Caki2 (cell line): ENCODE data around the gene MNAT1. TPM values are rescaled to one million over a fixed set of nuclear protein-coding genes. Genes with fewer than 3 reads are reported as not detected.
A peak's percentile ranks its signal among the peaks of the same experiment; 100 is the strongest.
"Not testable (repeated sequence)": the region's sequence is repeated elsewhere in the genome, so short reads cannot be mapped to it uniquely, and the experiment has no call there.

Experiments
- DNase-seq: peaks from one replicate; pipeline ENCODE4 v3.0.0-alpha.2; 2015; ENCODE audit warnings: low read depth
- in situ Hi-C: cut with HindIII; loops from 2 replicates; pipeline ENCODE4 v1.10.0; 2016; ENCODE audit warnings: low sequenced_read_pairs, low pct_unique_long_range_greater_than_20kb, mixed read lengths
- total RNA-seq: library from RNA; depleted of rRNA; stranded (reverse); fragments of >200 nt; shearing (Covaris generic); gene quantifications from 2 replicates; pipeline ENCODE4 v1.2.3, GENCODE V29; 2014; ENCODE audit warnings: low replicate concordance

The MNAT1 gene
- total RNA-seq, 1 experiment from 2014 or later, result 49.3 TPM

- DNase-seq, in situ Hi-C loops: not testable (repeated sequence)
Observed at GRCh38 chr14:60780558-60780957, 46.0 kb downstream of the MNAT1 start.

DNA sequence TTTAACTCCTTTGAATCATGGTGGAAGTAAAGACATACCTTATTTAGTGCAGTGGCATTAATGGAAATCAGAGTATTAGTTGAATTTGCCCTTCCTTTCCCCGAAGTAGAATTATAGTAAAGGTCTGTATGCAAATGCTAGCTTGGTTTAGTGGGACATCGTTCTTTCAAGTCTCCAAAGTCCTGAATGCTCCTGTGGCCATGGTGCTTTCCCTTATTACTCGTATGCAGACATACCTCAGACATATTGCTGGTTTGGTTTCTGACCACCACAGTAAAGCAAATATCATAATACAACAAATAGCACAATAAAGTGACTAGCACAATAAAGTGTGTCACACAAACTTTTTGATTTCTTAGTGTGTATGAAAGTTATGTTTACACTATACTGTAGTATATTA lies 52.3 kb downstream of the MNAT1 start:
- no peak for DNase-seq
- in situ Hi-C loops, result no loop called here

GRCh38 chr14:60789656-60790055 lies 55.1 kb downstream of the MNAT1 start:
- no peak for DNase-seq
- in situ Hi-C loops, result no loop called here

DNA sequence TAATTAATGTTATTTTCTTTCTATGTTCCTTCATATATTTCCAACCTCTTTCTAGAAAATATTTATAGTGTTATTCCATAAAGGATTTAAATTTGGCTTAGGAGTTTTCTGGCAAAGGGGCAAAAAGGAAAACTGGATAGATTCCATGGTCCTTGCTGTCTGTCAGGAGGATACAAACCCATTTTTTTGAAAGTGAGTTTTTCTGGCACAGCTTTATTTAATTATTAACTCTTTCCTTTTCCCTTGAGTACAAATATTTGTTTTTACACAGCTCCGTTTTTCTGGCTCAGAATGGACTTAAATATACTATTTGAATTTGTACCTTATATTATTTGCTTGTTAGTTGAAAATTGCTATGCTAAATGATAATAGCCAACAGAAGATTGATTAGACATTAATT lies 56.3 kb downstream of the MNAT1 start:
- no peak for DNase-seq
- in situ Hi-C loops, result no loop called here

DNA sequence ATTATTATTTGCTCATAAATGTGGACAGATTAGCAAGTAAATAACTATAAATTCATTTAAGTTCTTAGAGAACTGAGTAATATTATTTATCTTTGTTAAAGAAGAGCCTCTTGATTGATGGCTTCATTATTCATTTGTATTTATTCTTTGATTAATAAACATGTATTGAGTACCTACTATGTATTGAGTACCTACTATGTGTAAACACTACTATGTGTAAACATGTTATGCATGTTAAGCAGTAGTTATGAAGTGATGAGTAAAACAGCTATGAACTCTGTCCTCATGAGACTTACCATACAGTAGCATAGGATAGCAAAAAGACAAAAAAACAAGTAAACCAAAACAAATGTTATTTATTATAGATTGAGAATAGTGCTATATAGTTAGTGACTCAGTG lies 61.9 kb downstream of the MNAT1 start:
- DNase-seq, result no peak

GRCh38 chr14:60800409-60800808 lies 65.8 kb downstream of the MNAT1 start:
- in situ Hi-C loops, result no loop called here
- no peak for DNase-seq

More for the DNA sequence above, 61.9 kb downstream of the MNAT1 start:
- in situ Hi-C loops, result no loop called here

GRCh38 chr14:60803871-60804270 lies 69.3 kb downstream of the MNAT1 start:
- in situ Hi-C loops, result no loop called here
- no peak for DNase-seq

DNA sequence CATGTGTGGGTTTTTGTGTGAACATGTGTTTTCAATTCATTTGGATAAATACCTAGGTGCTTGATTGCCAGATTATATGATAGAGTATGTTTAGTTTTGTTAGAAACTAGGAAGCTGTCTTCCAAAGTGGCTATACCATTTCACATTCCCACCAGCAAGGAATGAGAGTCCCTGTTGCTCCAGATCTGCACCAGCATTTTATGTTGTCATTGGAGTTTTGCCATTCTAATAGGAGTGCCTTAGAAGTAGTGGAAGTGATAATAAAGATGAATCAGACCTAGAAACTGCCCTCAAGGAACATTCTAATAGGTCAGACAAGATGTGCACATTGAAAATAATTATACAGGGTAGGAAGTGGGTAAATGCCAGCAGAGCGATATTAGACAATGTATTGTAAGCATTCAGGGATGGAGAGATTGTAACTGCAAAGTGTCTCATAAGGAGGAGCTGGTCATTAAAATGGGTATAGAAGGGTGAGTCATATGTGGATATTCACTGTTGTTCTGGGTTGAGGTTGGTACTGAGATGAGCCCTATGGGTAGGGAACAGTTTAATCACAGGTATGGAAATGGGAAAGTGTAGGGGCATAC lies 71.4 kb downstream of the MNAT1 start:
- in situ Hi-C loops, result no loop called here
- peak; percentile 57 for DNase-seq

DNA sequence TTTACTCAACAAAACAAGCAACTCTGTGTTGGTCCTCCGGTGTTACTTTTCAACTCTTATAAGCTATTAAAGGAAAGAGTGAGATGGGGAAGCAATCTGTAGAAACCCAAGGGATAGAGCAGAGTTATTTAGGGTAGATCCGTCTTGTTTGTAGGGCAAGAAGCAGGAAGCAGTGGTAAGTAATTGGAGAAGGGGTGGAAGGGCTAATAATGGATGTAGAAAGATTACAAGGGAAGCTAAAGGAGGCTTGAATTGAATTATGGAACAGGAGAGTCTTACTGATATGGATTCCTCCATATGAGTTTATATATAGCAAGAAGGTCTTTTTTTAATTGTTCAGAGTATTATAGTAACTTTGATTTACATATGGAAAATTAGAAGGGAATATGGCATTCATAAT lies 72.7 kb downstream of the MNAT1 start:
- in situ Hi-C loops, result no loop called here
- no peak for DNase-seq

DNA sequence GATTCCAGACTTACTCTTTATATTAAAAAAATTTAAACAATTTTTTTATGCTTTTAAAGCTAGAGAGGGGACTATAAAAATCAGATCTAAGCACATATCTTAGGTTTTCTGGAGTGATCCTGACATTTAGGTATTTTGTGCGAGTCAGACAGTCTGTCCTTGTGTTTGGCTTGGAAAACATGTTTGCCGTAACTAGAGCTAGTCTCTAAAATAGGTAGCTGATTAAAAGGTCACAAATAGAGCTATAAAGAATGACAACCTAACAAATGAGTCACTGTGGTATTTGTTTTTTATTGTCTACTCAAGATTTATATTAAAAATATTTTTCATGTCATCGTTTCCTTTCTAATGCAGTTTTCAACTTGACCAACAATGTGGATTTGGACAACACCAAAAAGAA lies 73.4 kb downstream of the MNAT1 start:
- in situ Hi-C loops, result no loop called here
- no peak for DNase-seq

DNA sequence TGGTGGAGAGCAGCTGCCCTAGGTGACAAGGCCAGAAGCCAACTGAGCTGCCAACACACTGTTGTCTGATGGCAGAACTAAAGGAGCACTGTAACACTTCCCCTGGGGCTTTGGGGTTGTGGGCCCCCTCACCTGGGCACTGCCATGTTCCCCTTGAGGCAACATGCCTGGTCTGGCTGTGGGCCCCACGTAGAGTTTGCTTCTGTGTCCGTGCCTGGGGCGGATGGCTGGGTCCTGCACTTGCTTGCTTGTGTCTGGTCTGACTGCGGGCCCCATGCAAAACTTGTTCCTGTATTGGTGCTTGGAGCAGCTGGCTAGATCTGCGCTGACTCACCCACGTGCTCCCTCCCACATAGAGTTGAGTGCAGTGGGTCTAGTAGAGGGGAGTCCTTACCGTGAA lies 78.4 kb downstream of the MNAT1 start:
- in situ Hi-C loops, result no loop called here
- DNase-seq, result no peak

- in situ Hi-C loops, result no loop called here
- DNase-seq, result no peak
Observed at GRCh38 chr14:60815371-60815770, 80.8 kb downstream of the MNAT1 start.

- in situ Hi-C loops, result no loop called here
- DNase-seq, result no peak
Observed at GRCh38 chr14:60817113-60817512, 82.6 kb downstream of the MNAT1 start.

GRCh38 chr14:60819575-60819974 lies 85.0 kb downstream of the MNAT1 start:
- DNase-seq, result no peak
- in situ Hi-C loops, result no loop called here

DNA sequence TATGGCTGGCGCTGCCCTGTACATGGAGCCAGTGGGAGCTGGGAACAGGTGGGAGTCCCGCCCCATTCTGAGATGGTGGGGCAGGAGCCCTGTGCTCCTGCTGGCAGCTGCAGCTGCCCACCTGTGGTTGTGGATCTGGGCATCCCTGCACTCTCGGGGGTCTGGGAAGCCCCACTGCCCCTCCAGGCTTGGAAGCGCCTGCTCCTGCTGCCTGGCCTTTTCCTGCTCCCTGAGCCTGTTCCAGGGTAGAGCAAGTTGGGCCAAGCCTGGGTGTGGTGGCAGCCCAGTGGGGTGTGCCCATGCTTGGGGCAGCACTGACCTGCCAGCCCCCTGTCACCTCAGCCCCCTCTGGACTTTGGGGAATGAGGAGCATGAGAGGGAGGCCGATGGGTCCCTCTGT lies 104.0 kb downstream of the MNAT1 start:
- in situ Hi-C loops, result no loop called here
- DNase-seq, result no peak

DNA sequence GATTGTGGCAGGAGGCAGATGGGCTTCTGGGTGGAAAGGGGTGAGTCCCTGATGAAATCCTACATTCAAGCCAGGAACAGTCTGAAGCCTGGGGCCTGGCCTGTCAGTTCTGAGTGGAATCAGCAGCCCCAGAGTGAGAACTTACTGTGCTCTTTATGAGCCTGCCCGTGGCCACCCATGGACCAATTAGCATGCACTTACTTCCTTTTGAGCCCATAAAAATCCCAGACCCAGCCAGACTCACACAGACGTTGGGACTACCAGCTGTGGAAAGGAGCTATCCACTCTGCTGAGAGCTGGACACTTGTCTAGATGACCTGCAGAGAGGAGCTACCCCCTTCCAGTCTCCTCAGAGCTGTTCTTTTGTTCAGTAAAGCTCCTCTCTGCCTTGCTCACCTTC lies 104.5 kb downstream of the MNAT1 start:
- DNase-seq, result no peak
- in situ Hi-C loops, result no loop called here

DNA sequence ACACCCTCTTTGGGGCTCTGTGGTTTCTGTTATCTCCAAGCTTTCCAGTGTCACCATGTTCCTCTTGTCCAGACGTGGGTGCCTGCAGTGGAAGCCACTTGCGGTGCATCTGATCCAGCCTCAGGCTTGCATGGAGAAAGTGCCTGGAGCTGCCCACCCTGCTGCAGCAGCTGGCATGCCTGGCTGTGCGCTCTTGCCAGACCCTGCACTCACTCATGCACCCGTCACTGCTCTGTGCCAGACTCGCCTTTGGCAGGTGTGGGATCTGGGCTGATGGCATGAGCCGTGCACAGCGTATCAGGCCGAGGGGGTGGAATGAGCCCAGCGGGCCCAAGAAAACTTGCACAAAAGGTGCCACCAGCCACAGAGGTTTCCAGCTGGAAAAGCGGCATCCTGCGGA lies 105.1 kb downstream of the MNAT1 start:
- in situ Hi-C loops, result no loop called here
- no peak for DNase-seq

- in situ Hi-C loops, result no loop called here
- DNase-seq, result no peak
Observed at GRCh38 chr14:60840313-60840712, 105.8 kb downstream of the MNAT1 start.

DNA sequence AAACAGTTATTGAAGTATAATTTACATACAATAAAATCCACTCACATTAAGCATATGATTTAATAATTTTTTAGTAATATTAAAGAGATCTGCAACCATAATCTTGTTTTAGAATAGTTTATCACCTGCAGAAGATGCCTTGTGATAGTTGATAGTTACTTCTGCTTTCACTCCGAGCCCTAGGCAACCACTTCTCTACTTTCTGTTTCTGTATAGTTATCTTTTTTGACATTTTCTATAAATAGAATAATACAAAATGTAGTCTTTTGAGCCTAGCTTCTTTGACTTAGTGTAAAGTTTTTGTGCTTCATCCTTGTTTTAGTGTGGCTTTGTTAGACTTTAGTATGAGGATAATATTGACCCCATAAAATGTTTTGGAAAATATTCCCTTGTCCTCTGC lies 111.0 kb downstream of the MNAT1 start:
- DNase-seq, result no peak
- in situ Hi-C loops, result no loop called here

DNA sequence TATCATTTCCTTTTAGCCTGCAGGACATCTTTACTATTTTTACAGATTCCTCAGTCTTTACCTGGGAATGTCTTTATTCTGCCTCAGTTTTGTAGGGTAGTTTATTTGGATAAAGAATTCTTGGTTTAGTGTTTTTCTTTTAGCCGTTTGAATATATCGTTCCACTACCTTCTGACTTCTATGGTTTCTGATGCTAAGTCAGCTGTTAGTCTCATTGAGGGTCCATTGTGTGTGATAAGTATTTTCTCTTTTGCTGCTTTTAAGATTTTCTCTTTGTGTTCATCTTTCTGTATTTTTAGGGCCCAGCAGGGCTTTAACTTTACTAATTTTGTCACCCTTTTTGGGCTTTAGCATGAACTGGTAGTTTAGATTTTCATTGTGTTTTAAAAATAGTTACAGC lies 113.5 kb downstream of the MNAT1 start:
- in situ Hi-C loops, result no loop called here
- no peak for DNase-seq

DNA sequence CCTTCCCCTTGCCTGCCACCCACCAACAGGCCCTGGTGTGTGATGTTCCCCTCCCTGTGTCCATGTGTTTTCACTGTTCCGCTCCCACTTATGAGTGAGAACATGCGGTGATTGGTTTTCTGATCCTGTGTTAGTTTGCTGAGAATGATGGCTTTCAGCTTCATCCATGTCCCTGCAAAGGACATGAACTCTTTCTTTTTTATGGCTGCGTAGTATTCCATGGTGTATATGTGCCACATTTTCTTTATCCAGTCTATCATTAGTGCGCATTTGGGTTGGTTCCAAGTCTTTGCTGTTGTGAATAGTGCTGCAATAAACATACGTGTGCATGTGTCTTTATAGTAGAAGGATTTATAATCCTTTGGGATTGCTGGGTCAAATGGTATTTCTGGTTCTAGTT lies 117.1 kb downstream of the MNAT1 start:
- DNase-seq, in situ Hi-C loops: not testable (repeated sequence)
